AG09319 (cell line): ENCODE measurements around the gene ARHGAP32.

ENCODE experiments used
- DNase-seq: peaks from one replicate; pipeline ENCODE4 v3.0.0-alpha.2; 2010; ENCODE audit warnings: low read depth; ENCODE audit errors: extremely low read depth
- CTCF ChIP-seq: IDR thresholded peaks from 2 replicates; pipeline ENCODE4 v1.5.1; 2011; ENCODE audit warnings: low read depth, mild to moderate bottlenecking, inconsistent platforms, low read length, moderate library complexity

The ARHGAP32 gene

DNA sequence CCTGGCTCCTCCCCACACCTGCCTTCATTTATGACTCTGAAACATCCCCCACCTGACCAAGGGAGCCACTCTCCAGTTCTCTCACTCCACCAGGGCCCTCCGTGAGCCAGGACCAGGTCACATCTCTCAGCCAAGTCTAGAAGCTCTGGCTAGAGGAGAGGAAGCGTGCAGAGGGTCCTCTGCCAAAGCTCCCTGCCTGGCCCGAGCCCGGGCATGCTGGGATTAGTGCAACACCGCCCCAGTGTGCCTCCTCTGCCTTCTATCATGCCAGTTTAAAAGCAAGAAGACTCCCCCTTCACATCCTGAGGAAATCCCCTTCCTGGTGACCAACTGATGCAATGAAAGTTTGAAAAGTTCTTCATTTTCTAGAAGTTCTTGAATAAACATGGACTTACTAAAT is 272.9 kb downstream of the ARHGAP32 start:
- TF ChIP-seq CTCF = no peak
- DNase-seq = no peak

DNA sequence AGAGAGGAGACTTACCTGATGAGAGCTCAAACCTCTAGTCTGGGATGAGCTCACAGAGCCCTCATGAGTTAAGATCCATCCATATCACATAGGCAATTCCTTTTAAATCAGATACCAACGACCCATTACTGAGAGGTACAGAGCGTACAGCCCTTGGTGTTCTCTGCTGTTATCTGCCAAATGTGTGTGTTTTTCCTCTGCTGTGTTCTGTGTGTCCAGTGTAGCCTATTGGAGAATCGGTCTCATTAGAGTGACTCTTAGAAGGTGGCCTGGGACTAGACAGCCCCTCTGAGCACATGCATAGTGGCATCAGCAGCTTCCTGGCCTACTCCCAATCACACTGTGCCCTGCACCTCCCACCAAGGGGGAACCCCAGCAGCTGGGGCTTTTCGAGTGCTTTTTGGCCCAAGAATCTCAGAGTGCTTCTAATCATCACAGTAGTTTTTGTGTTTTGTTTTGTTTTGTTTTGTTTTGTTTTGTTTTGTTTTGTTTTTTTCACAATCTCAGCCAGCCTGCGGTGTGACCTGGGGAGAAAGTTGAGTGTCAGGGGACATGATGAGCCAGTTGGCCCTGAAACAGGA is 274.9 kb downstream of the ARHGAP32 start:
- DNase-seq = no peak
- no peak for TF ChIP-seq CTCF

GRCh38 chr11:128916681-128917080 is 275.4 kb downstream of the ARHGAP32 start:
- DNase-seq = no peak
- no peak for TF ChIP-seq CTCF

- no peak for TF ChIP-seq CTCF
- DNase-seq = no peak
These were observed 276.0 kb downstream of the ARHGAP32 start for GRCh38 chr11:128916037-128916572.

DNA sequence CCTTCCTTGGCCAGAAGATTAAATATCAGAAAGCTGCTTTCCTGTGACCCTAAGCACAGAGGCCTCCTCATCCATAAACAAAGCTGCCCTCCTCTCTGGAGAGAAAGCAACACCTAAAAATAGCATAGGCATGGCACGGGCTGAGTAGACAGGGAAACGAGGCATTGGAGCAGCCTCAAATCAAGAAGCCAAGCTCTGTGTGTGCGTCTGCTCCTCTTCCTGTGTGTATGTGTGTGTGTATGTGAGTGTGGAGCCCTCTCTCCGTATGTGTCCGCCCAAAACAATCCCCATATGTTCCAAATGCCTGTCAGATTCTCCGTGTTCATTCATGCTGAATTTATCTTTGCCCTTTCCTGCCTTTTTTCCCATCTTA is 277.0 kb downstream of the ARHGAP32 start:
- DNase-seq = no peak
- no peak for TF ChIP-seq CTCF
